Subcutaneous adipose tissue (tissue), 4 donors: ENCODE measurements around the gene MMAB. TPM values are rescaled to one million over a fixed set of nuclear protein-coding genes. Genes with fewer than 3 reads are reported as not detected.

Experiments
- CTCF ChIP-seq: fragments of 450-650 bp; IDR thresholded peaks from one replicate; pipeline ENCODE4 v1.5.1; 2016; ENCODE audit warnings: low read depth, mild to moderate bottlenecking, control low read depth, antibody characterized with exemption, moderate library complexity
- total RNA-seq, 4 donors: library from RNA; depleted of rRNA; stranded (reverse); fragments of >200 nt; gene quantifications; one replicate each; pipeline ENCODE4 v1.1.0, GENCODE V29; 2016

MMAB gene
- total RNA-seq, 4 donors from 2014 or later: 11.7 to 45.6 (median 24.7) TPM

DNA sequence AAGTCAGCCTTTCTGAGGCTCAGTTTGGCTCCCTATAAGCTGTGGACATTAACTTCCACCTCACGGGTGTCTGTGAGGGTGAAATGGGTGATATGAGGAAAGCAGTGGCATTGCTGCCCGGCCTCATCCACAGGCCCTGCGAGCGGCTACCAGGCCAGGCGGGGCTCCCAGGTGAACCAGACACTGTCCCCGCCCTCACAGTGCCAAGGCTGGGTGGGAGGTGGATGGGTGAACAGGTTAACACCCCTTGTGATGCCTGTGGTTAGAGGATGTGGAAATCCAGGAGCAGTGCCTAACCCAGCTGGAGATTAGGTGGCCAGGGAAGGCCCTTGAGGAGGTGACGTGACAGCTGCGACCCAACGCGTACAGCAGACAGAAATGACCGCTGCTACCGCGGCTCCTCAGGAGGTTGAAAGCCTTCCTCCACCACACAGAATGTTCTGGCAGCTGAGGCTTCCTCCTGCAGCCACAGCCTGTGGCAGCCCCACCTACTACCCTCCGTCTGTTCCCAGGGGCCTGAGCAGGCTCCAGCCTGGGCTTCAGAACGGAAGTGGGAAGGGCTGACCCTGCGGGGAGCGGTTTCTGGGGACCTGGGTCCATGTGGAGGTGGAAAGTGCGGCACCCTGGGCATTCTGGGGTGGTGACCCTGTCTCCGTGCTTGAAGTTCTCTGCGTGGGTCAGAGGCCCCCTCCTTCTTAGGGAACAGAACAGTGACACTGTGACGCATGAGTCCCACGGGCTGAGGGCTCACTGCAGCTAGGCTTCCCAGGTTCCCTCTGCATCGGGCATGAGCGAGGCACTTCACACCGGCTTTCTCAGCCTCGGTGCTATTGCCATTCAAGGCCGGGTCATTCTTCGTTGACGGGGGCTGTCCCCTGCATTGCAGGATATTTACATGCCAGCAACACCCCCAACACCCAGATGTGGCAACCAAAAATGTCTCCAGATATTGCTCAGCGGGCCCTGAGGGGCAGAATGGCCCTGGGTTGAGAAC is 9.7 kb downstream of the MMAB start:
- no peak for TF ChIP-seq CTCF

GRCh38 chr12:109562871-109563270 is 10.4 kb downstream of the MMAB start:
- TF ChIP-seq CTCF: no peak

DNA sequence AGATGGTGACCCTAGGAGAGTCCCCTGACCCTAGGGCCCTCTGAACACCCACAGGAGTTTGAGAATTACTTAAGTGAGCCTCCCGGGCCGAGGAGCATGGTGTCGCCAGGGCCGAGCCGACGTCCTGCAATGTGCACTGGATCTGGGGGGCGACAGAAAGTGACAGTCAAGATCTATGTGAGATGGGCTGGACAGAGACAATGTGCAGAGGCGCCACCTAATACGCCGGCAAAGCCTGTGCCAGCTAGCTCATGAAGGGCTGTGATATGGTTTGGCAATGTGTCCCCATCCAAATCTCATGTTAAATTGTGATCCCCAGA is 11.6 kb downstream of the MMAB start:
- TF ChIP-seq CTCF: no peak

DNA sequence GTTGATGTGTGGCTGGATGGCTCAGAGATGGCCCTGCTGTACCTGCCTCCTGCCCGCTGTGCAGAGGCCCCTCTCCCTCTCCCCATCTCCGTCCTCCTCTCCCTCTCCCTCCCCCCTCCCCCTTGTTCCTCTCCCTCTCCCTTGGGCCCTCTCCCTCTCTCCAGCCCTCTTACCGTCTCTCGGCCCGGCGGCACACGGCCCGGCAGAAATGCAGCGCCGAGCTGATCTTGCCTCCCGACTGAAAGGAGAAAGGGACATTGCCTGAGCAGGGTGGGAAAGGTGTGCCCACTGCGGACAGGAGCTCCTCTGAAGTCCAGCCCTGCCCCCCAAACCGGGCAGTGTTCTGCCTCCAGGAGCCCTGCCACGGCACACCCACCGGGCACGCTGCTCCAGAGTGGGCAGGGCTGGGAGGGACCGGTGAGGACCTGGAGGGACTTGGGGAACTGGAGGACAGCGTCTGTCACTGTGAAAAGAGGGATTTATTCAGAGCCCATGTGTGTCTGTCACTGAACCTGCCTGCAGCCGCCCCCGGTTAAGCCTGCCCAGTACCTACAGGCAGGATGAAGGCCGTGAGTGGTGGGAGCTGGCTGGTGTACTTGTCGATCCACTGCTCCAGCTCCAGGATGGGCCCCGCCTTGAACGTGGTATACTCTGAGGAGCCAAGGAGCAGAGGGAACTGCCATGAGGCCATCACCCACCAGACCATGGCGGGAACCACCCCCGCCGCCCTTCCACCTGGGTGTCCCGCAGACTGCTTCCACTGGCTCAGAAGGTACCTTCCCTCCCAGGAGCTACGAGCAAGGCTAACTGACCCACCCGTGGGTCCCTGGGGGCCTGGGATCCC is 12.2 kb downstream of the MMAB start:
- TF ChIP-seq CTCF: no peak

GRCh38 chr12:109559601-109560000 is 13.7 kb downstream of the MMAB start:
- TF ChIP-seq CTCF: no peak

DNA sequence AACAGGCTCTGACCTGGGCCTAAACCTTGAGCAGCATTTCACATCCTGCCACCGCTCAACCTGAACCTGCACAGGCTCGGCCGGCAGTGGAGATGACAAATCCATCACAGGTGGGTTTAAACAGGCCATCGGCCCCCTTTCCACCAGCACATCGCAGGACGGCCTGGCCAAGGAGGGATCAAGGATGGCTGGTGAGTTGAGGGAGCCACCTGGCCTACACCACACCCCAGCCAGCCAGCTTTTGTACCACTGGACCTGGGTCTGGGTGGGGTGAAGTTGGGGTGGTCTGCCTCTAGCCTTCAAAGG is 14.2 kb downstream of the MMAB start:
- TF ChIP-seq CTCF: no peak

GRCh38 chr12:109558374-109559199 is 14.7 kb downstream of the MMAB start:
- no peak for TF ChIP-seq CTCF
